GM06990 (cell line): ENCODE measurements around the gene CMPK1.

Experiments used
- DNase-seq: peaks from one replicate; pipeline ENCODE4 v3.0.0-alpha.2; 2011; ENCODE audit not compliant: insufficient read length; ENCODE audit errors: extremely low read depth
- H3K27me3 ChIP-seq: replicated peaks from 2 replicates; pipeline ENCODE4 v1.6.0; 2011; ENCODE audit warnings: low read length; ENCODE audit not compliant: control insufficient read depth, insufficient read depth
- H3K36me3 ChIP-seq: 2 replicates; pipeline ENCODE4 v1.5.1; 2011; ENCODE audit warnings: low read length; ENCODE audit not compliant: control insufficient read depth, insufficient read depth
- H3K4me3 ChIP-seq: replicated peaks from 2 replicates; pipeline ENCODE4 v1.5.1; 2011; ENCODE audit warnings: low read depth, mild to moderate bottlenecking, control low read depth, low read length
- TF ChIP-seq, protein P1 (sequence below): IDR thresholded peaks from 2 replicates; pipeline ENCODE4 v1.5.1; 2011; ENCODE audit warnings: low read length, control low read depth, mild to moderate bottlenecking, inconsistent platforms; ENCODE audit not compliant: insufficient read depth, poor library complexity, severe bottlenecking

CMPK1 gene

DNA sequence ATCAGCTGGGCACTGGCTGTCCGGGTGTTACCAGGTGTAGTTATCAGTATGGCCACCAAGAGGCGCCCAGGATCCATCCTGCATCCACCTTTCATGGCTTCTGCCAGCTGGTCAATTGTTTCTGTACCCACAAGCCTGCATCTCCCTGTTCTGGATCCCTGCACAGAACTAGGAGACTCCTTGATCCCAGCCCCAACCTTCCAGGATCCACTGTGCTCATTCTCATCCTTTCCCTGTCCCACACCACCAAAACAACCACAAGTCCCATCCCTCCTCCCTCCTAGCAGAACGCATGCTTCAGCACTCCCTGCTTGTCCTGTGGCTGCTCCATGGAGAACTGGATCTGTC lies 55.3 kb downstream of the CMPK1 start:
- TF ChIP-seq, protein P1, sequence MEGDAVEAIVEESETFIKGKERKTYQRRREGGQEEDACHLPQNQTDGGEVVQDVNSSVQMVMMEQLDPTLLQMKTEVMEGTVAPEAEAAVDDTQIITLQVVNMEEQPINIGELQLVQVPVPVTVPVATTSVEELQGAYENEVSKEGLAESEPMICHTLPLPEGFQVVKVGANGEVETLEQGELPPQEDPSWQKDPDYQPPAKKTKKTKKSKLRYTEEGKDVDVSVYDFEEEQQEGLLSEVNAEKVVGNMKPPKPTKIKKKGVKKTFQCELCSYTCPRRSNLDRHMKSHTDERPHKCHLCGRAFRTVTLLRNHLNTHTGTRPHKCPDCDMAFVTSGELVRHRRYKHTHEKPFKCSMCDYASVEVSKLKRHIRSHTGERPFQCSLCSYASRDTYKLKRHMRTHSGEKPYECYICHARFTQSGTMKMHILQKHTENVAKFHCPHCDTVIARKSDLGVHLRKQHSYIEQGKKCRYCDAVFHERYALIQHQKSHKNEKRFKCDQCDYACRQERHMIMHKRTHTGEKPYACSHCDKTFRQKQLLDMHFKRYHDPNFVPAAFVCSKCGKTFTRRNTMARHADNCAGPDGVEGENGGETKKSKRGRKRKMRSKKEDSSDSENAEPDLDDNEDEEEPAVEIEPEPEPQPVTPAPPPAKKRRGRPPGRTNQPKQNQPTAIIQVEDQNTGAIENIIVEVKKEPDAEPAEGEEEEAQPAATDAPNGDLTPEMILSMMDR: peak; percentile 73

DNA sequence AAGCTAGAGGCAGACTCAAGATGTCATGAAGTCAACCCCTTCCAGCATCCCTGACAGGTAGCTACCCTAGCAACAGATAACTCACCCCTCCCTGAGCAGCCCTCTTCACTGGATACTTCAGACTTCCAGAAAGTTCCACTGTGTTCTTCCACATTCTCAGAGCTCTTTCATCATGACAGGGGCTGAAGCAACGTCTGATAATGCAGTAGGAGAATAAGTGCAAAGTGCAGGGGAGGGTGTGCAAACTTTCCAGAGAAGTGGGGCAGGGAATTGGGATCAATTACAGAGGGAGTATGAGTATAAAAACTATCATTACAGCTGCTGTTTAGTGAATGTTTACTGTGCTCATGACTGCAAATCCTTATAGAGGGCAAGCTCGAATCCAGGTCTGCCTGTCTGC lies 56.1 kb downstream of the CMPK1 start:
- TF ChIP-seq, protein P1: no peak
- H3K4me3 ChIP-seq: no peak overlapping the region
- DNase-seq: no peak
- no peaks in the 10 kb centered on the region for H3K36me3 ChIP-seq
- H3K27me3 ChIP-seq: no peaks in the 10 kb centered on the region

More for the DNA sequence above, 55.3 kb downstream of the CMPK1 start:
- no peak overlapping the region for H3K4me3 ChIP-seq
- H3K27me3 ChIP-seq: no peaks in the 10 kb centered on the region
- no peak for DNase-seq
- H3K36me3 ChIP-seq: no peaks in the 10 kb centered on the region

DNA sequence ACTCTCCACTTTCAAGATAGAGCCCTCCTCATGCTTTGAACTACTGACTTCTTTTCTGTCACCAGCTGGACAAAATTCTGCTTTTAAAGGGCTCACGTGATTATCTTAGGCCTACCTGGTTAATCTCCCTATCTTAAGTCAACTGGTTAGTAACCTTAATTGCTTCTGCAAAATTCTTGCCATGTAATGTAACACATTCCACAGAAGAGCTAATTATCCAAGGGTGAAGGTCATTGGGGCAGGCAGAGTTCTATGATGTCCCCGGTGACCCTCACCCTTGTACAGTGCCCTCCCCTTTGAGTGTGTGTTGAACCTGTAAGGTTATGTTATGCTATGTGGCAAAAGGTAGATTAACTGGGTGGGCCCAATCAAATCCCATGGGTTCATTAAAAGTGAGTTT lies 57.3 kb downstream of the CMPK1 start:
- TF ChIP-seq, protein P1: no peak
- Histone ChIP-seq H3K4me3 (no peak overlapping the region), H3K36me3 (no peaks in the 10 kb centered on the region), H3K27me3 (no peaks in the 10 kb centered on the region)
- no peak for DNase-seq

DNA sequence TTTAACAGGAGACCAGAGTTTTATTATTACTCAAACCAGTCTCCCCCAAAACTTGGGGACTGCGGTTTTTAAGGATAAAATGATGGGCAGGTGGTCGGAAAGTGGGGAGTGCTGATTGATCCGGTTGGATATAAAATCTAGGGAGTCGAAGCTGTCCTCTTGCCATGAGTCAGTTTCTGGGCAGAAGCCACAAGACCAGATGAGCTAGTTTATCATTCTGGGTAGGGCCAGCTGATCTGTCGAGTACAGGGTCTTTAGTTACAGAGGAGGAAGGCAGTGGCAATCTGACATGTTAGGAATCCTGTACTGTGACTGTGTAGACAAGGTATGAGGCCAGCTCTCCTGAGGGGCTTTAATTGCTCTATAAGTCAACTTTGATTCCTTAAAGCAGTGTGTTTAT lies 59.6 kb downstream of the CMPK1 start:
- no peak for DNase-seq
- Histone ChIP-seq H3K36me3 (no peaks in the 10 kb centered on the region), H3K27me3 (no peaks in the 10 kb centered on the region), H3K4me3 (no peak overlapping the region)
- TF ChIP-seq, protein P1: no peak

DNA sequence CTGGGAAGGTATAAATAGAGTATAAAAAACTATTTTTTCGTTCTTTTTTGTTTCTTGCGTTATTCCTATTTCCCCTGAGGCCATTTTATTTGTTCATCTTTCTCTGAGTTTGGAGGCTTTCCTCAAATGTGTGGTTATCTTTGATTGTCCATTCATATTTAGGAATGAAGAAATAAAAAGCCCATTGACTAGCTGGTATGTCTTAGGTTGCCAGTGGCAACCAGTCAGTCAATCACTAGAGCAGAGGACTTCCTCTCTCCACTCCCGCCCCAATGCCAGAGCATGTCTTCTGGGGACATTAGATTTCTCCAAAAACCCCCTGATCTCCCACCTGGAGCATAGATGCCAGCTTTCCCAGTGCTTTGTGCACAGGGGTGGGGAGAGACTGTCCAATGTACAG lies 61.8 kb downstream of the CMPK1 start:
- TF ChIP-seq, protein P1: no peak
- H3K27me3 ChIP-seq: no peaks in the 10 kb centered on the region
- H3K4me3 ChIP-seq: no peak overlapping the region
- DNase-seq: no peak
- no peaks in the 10 kb centered on the region for H3K36me3 ChIP-seq

DNA sequence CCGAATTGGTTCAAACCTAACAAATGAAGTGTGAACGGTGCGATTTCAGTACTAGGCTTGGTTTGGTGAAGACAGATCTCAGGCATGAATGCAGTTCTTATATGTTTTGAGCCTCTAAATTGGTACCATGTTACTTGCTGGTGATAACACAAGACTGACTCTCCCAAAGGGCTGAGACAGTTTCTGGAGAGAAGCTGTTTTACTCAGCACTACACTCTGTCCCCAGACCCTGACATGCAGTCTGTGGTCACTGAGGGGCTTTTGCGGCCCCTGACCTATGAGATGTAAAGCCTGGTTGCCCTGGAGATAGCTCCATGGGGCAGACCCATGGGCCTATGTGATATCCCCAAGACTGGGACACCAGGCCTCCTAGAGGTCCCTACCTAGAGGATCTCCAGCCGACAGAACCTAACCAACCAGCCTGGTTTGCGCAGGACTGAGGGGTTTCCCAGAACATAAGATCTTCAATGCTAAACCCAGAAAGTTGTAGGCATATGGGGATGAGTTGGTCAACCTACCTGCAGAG lies 63.1 kb downstream of the CMPK1 start:
- H3K27me3 ChIP-seq: no peaks in the 10 kb centered on the region
- no peak for DNase-seq
- no peak overlapping the region for H3K4me3 ChIP-seq
- TF ChIP-seq, protein P1: no peak
- H3K36me3 ChIP-seq: no peaks in the 10 kb centered on the region
